GM18507 (cell line): ENCODE results near the gene DEAF1.

Experiments used
- DNase-seq: peaks from one replicate; pipeline ENCODE4 v3.0.0; 2011; ENCODE audit warnings: low read depth; ENCODE audit not compliant: insufficient read length; ENCODE audit errors: extremely low spot score
- FAIRE-seq: peaks from 2 replicates; lab custom pipeline; 2011; peaks lifted over from hg19 to GRCh38; lab: Jason Lieb, UNC

Gene DEAF1

DNA sequence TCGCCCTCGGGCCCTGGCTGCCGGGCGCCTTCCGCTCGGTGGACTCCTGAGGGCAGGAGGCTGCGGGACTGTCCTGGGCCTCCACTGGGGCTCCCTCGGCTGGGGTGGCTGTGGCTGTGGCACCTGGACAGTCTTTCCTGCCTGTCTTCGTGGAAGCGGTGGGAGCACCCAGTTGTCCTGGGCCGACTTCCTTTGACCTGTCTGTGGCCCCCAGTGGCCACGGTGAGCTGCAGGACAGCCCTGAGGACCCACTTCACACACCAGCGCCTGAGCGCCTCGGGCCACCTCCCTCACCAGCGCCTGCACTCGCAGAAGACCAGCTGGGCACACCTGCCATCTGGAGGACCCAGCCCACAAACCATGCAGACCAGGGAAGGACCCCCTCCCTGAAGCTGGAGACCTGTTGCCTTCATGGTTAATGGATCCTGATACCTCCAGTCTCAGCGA is 9.2 kb upstream of the DEAF1 start:
- FAIRE-seq = no peak

DNA sequence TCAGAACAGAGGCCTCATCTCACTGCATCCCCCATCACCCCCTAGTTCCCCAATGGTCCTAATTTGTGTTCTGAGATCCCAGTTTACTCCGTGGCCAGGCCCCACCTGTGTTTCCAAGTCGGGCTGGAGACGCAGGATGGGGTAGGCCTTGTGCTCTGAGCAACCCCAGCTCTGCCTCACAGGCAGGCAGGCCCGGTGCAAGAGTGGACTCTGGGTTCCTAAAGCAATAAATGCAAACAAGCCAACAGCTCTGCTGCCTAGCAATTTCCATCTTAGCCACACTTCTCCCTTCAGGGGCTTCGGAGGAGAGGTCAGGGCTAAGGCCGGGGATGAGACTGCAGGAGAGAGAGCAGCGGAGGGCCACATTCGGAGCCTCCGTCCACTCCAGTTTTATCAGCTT is 8.5 kb upstream of the DEAF1 start:
- DNase-seq = no peak
- no peak for FAIRE-seq

More for the DNA sequence above, 9.2 kb upstream of the DEAF1 start:
- DNase-seq = no peak

DNA sequence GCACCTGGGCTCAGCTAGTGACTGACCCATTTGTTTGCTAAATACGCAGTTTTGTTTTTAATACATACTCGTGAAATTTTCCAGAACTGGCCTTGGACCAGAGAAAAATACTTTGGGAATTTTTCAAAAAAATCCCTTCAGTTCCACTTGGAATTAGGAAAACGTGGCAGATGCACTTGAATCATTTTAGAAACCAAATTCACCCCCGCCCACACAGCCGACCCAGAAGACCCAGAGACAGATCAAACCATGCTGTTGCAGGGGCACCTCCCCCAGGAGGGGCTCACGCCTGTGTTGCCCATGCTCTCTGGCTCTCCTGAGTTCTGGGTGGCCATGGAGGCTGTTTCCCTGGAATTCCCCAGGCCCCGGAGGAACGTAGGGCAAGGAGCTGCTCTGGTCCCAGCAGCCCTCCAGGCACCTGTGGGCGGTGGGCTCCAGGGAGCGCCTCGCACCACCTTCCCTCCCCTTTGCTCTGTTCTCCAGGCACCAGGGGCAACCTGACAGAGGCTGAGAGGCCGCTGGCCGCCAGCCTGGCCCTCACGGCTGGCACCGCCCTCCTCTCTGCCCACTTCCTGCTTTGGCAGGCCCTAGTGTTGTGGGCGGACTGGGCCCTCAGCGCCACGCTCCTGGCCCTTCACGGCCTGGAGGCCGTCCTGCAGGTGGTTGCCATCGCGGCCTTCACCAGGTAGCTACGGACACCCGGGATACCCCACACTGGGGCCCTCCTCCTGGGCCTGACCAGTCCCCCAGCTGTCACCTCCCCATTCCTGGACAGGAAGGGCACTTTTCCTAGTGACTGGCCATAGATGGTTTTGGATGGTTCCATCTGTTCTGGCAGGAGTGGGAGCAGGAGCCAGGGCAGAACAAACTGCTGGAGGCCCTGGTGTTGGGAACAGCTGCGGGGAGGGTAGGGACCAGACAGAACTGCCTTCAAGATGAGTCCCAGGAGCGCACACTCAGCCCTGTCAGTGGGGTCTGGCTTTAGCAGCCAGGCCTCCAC is 7.7 kb upstream of the DEAF1 start:
- DNase-seq (no peak), FAIRE-seq (no peak)

GRCh38 chr11:701741-702461 is 6.9 kb upstream of the DEAF1 start:
- FAIRE-seq = no peak
- no peak for DNase-seq

DNA sequence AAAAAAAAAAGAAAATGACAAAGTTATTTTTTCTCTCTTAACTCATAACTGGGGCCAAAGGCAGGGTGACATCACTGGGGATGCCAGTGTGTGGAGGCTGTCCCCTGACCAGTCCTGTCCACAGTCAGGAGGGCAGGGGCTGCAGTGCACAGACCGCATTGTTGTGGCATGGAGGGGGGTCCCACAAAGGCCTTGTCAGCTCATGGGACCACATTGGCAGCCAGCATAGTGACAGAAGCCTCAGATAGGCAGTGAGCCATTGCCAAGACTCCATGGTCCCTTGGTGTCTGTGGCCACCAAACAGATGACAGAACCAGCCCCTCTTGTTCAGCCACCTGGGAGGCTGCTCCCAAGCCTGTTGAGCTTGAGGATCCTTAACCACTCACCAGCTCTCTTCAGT is 4.7 kb upstream of the DEAF1 start:
- DNase-seq = no peak
- no peak for FAIRE-seq

- FAIRE-seq (no peak), DNase-seq (no peak)
Measured at GRCh38 chr11:699116-699508, 4.1 kb upstream of the DEAF1 start.

DNA sequence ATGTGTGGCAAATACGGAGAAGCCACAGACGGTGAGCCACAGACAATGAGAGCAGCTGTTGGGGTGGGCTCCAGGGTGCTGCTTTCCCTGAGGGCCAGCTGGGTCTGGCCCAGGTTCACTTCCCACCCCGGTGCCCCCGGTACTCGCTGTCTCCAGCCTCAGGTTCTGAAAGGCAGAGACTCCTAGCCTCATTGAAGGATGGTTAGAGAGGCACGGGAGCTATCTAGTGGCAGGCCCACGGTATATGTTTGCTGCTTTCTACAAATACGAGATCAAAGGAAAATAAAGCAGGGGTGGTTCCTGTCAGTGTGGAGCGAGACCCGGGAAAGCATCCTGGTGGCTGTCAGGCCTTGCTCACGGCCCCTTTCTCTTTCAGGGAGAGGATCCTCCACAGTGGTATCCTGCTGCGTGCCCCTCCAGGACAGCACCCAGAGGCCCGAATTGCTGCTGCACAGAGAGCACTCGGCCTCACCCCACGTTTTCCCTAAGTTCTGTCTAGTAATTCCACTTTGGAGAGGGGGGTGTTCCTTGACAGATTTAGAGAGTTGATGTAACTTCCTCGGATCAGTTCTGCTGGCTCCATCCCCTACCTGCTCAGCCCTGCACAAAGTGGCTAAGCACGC is 3.6 kb upstream of the DEAF1 start:
- no peak for FAIRE-seq
- DNase-seq = no peak

DNA sequence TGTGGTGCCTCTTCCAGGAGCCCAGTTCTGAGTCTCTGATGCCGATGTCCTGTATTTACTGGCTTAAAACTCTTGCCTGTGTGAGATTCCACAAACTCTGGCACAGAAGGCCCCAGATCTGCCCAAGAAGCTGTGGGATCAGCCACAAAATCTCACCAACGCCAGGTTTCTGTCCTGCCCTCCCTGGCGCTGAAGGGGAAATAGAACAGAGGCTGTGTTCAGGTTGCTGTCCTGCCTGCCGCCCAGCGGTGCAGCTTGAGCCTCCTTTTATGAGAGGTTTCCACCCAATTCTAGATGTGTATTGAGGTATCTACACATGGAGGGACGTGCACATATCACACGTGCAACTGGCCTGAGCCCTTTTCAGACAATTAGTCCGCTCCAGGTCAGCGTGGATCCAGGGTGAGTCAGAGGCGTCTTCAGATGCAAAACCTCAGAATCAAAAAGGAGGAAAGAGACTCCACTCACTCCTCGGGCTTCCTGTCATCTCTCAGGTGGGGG is 2.8 kb upstream of the DEAF1 start:
- no peak for FAIRE-seq
- DNase-seq = no peak

GRCh38 chr11:696955-697491 is 2.0 kb upstream of the DEAF1 start:
- peak; percentile 63 for FAIRE-seq
- DNase-seq = no peak

- peak; percentile 62 for DNase-seq
Measured at GRCh38 chr11:695538-696248, 671 bp upstream of the DEAF1 start, which contains the start of gene TMEM80. Gene TMEM80 (plus strand): TSS chr11:695816. CDS start chr11:695828, 12 bp downstream.

GRCh38 chr11:695288-695537 is 191 bp upstream of the DEAF1 start:
- FAIRE-seq (peak; percentile 100), DNase-seq (no peak)

More at GRCh38 chr11:695538-696248, 671 bp upstream of the DEAF1 start, which contains the start of gene TMEM80:
- peak; percentile 5 for FAIRE-seq

- FAIRE-seq = no peak
- DNase-seq = no peak
Measured at GRCh38 chr11:693887-694562, 997 bp downstream of the DEAF1 start.

DNA sequence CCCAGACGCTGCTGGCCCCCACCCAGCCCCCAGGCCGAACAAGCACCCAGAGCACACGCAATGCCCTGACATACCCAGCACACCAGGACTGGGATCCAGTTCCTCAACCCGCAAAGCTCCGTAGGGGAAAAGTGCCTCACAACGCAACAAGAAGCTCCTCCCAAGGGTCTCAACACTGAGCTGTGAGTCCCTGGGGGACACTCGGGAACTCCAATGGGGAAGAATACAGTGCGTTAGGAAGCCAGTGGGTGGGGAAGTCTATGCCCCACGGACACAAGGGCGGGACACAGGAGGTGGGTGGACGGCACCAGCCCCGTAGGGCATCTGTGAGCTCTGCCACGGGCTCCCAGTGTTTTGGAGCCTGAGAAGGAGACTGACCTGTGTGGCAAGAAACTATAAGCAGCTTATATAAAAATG is 1.6 kb downstream of the DEAF1 start:
- DNase-seq (no peak), FAIRE-seq (no peak)

DNA sequence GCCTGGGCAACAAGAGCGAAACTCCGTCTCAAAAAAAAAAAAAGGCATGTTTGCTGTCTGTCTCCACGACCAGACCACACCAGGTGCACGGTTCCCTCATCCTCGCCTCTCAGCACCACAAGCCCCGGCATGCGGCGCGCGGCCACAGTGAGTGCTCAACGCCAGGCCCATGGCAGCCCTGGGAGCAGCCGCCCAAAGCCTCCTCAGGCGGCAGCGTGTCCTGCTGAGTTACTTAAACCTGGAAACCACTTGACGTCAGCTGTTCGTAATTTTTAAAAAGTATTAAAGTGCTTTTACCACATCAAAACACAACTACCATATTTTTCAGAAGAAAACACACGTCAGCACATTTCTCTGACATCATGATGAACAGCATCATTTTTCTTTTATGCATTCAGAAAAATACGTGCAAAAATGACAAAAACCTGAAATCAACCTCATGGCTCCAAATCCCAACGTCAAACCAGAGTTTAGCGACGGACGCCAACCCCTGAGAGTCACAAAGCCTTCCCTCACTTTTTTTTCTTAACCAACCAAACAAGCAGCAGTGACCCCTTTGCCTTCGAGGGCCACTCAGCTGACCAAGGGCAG is 2.1 kb downstream of the DEAF1 start:
- FAIRE-seq (no peak), DNase-seq (no peak)

- FAIRE-seq (no peak), DNase-seq (no peak)
Measured at GRCh38 chr11:691710-692590, 3.1 kb downstream of the DEAF1 start.

GRCh38 chr11:690738-691633 is 4.0 kb downstream of the DEAF1 start:
- FAIRE-seq (no peak), DNase-seq (no peak)
